Measurements from ENCODE around the gene GGPS1.

The GGPS1 gene

GRCh38 chr1:235295902-235296350, 32.4 kb upstream of the GGPS1 start:
- no peak for TF ChIP-seq ZFX (IDR thresholded peaks at IDR 0.05; ENCODE audit: borderline replicate concordance)
- TF ChIP-seq CTCF (IDR thresholded peaks at IDR 0.05): no peak
- H3K27ac ChIP-seq: peak overlapping the region; percentile 64

DNA sequence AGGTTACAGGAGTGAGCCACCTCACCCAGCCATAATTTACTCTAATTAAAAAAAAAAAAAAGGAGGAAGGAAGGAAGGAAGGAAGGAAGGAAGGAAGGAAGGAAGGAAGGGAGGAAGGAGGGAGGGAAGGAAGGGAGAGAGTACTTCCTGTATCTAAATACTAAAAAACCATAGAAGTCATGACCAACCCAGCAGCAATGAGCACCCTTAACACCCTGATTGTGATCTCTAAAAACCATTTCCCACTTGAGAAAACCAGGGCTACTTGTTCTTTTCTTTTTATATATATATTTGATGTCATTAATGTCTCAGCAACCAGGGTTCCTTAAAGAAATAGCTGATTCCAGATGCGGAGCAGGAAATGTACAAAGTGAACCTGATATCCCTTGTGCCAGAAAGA, 31.6 kb upstream of the GGPS1 start:
- peak overlapping the region; percentile 64 for H3K27ac ChIP-seq
- TF ChIP-seq ZFX (IDR thresholded peaks at IDR 0.05; ENCODE audit: borderline replicate concordance): no peak
- TF ChIP-seq CTCF (IDR thresholded peaks at IDR 0.05): no peak

GRCh38 chr1:235297579-235297978, 30.8 kb upstream of the GGPS1 start:
- no peak overlapping the region for H3K27ac ChIP-seq

GRCh38 chr1:235298758-235299157, 29.6 kb upstream of the GGPS1 start:
- no peak for TF ChIP-seq CTCF (IDR thresholded peaks at IDR 0.05)
- TF ChIP-seq ZFX (IDR thresholded peaks at IDR 0.05; ENCODE audit: borderline replicate concordance): no peak
- H3K27ac ChIP-seq: peak overlapping the region; percentile 59

More at GRCh38 chr1:235297579-235297978, 30.8 kb upstream of the GGPS1 start:
- TF ChIP-seq ZFX (IDR thresholded peaks at IDR 0.05; ENCODE audit: borderline replicate concordance) (no peak), CTCF (IDR thresholded peaks at IDR 0.05) (no peak)

- no peak for TF ChIP-seq ZFX (IDR thresholded peaks at IDR 0.05; ENCODE audit: borderline replicate concordance)
- no peak for TF ChIP-seq CTCF (IDR thresholded peaks at IDR 0.05)
- H3K27ac ChIP-seq: peak overlapping the region; percentile 59
Measured at GRCh38 chr1:235299169-235299858, 29.1 kb upstream of the GGPS1 start.

DNA sequence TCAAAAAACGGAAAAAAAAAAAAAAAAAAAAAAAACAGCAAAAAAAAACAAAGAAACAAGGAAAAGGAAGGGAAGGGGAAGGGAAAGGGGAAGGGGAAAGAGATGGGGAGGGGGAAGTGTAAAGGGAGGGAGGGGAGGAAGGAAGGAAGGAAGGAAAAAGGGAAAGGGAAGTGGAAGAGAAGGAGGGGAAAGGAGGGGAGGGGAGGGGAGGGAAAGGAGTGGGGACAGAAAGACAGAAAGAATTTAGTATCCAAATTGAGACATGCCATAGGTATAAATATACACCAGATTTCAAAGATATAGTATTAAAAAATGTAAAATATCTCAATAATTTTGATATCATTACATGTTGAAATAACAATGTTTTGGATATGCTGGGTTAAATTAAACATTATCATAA, 26.2 kb upstream of the GGPS1 start:
- no peak for TF ChIP-seq ZFX (IDR thresholded peaks at IDR 0.05; ENCODE audit: borderline replicate concordance)
- no peak for TF ChIP-seq CTCF (IDR thresholded peaks at IDR 0.05)
- H3K27ac ChIP-seq: no peak overlapping the region

GRCh38 chr1:235304549-235305451, 23.6 kb upstream of the GGPS1 start:
- TF ChIP-seq CTCF (IDR thresholded peaks at IDR 0.05) (no peak), ZFX (IDR thresholded peaks at IDR 0.05; ENCODE audit: borderline replicate concordance) (no peak)
- H3K27ac ChIP-seq: no peak overlapping the region
